Sigmoid colon (tissue), 3 donors: ENCODE results near the gene CDCA3.

Experiments used
- POLR2A ChIP-seq, 2 donors: fragments of 450-650 bp; IDR thresholded peaks; one replicate each; pipeline ENCODE4 v1.6.1; 2016; ENCODE audit warnings: antibody characterized with exemption in 2 of 2, mild to moderate bottlenecking in 2 of 2, moderate library complexity in 2 of 2
- TF ChIP-seq, protein P1 (sequence below), 4 experiments: fragments of 450-650 bp in 3 of 4; fragments of 200-600 bp in 1 of 4; IDR thresholded peaks; one replicate each; pipeline ENCODE4 v1.5.1; 2016 to 2019; ENCODE audit warnings: antibody characterized with exemption in 4 of 4, mild to moderate bottlenecking in 3 of 4, moderate library complexity in 2 of 4

GRCh38 chr12:6868211-6869048 lies 17.3 kb upstream of the CDCA3 start:
- TF ChIP-seq, protein P1, sequence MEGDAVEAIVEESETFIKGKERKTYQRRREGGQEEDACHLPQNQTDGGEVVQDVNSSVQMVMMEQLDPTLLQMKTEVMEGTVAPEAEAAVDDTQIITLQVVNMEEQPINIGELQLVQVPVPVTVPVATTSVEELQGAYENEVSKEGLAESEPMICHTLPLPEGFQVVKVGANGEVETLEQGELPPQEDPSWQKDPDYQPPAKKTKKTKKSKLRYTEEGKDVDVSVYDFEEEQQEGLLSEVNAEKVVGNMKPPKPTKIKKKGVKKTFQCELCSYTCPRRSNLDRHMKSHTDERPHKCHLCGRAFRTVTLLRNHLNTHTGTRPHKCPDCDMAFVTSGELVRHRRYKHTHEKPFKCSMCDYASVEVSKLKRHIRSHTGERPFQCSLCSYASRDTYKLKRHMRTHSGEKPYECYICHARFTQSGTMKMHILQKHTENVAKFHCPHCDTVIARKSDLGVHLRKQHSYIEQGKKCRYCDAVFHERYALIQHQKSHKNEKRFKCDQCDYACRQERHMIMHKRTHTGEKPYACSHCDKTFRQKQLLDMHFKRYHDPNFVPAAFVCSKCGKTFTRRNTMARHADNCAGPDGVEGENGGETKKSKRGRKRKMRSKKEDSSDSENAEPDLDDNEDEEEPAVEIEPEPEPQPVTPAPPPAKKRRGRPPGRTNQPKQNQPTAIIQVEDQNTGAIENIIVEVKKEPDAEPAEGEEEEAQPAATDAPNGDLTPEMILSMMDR (IDR thresholded peaks at IDR 0.05), result no peak
- no peak for TF ChIP-seq POLR2A (IDR thresholded peaks at IDR 0.05)
